GM12878 (cell line): Measurements from ENCODE around the gene TRAFD1. TPM values are rescaled to one million over a fixed set of nuclear protein-coding genes. Genes with fewer than 3 reads are reported as not detected.

ENCODE experiments used
- ATF7 ChIP-seq: fragments of 450-650 bp; IDR thresholded peaks from 2 replicates; pipeline ENCODE4 v1.6.1; 2016; ENCODE audit warnings: low read depth, mild to moderate bottlenecking
- BHLHE40 ChIP-seq, 2 experiments: fragments of 450-650 bp in 1 of 2; IDR thresholded peaks; 2 replicates each; pipeline ENCODE4 v1.6.1; 2011 to 2017; ENCODE audit warnings: low read depth in 2 of 2, borderline replicate concordance in 1 of 2, improper control_type of control experiment in 1 of 2, low read length in 1 of 2, mild to moderate bottlenecking in 1 of 2
- CBX3 ChIP-seq: fragments of 200-600 bp; sonication (generic); IDR thresholded peaks from 2 replicates; pipeline ENCODE4 v1.6.1; 2016; ENCODE audit warnings: low read depth, borderline replicate concordance
- CREB1 ChIP-seq: IDR thresholded peaks from 2 replicates; pipeline ENCODE4 v1.6.1; 2012; ENCODE audit warnings: low read depth, mild to moderate bottlenecking, inconsistent platforms
- ETV6 ChIP-seq, 2 experiments: fragments of 450-650 bp in 1 of 2; IDR thresholded peaks in 1 of 2; conservative IDR thresholded peaks in 1 of 2; 2 replicates each; pipeline ENCODE4 v1.6.1; 2014; ENCODE audit warnings: antibody characterized with exemption in 1 of 2, borderline replicate concordance in 1 of 2, low read depth in 1 of 2, mild to moderate bottlenecking in 1 of 2, moderate library complexity in 1 of 2
- FOXK2 ChIP-seq: fragments of 450-650 bp; IDR thresholded peaks from 2 replicates; pipeline ENCODE4 v1.6.1; 2017; ENCODE audit warnings: mild to moderate bottlenecking, moderate library complexity
- GATAD2B ChIP-seq: fragments of 450-650 bp; conservative IDR thresholded peaks from 2 replicates; pipeline ENCODE4 v1.6.1; 2017; ENCODE audit warnings: low read depth, mild to moderate bottlenecking, moderate library complexity
- JUNB ChIP-seq: IDR thresholded peaks from 2 replicates; pipeline ENCODE4 v1.6.1; 2016; ENCODE audit warnings: antibody characterized with exemption, mild to moderate bottlenecking
- JUND ChIP-seq: IDR thresholded peaks from 2 replicates; pipeline ENCODE4 v1.6.1; 2012; ENCODE audit warnings: low read depth, mild to moderate bottlenecking, low read length, improper control_type of control experiment, moderate library complexity
- KLF5 ChIP-seq: fragments of 450-650 bp; IDR thresholded peaks from 2 replicates; pipeline ENCODE4 v1.6.1; 2014; ENCODE audit warnings: mild to moderate bottlenecking; ENCODE audit not compliant: partially characterized antibody
- MYC ChIP-seq: IDR thresholded peaks from 2 replicates; pipeline ENCODE4 v1.6.1; 2011; ENCODE audit warnings: mild to moderate bottlenecking, low read length, moderate library complexity, inconsistent platforms; ENCODE audit not compliant: insufficient read depth, insufficient replicate concordance, insufficient read length, severe bottlenecking
- POLR2A ChIP-seq: IDR thresholded peaks from 2 replicates; pipeline ENCODE4 v1.6.1; 2011; ENCODE audit warnings: low read depth, mild to moderate bottlenecking, low read length
- POU2F2 ChIP-seq: IDR thresholded peaks from 3 replicates; pipeline ENCODE4 v1.6.1; 2011; ENCODE audit warnings: low read depth, mild to moderate bottlenecking, low read length, borderline replicate concordance
- RAD21 ChIP-seq: IDR thresholded peaks from 2 replicates; pipeline ENCODE4 v1.6.1; 2011; ENCODE audit warnings: mild to moderate bottlenecking, low read depth, low read length, moderate library complexity; ENCODE audit not compliant: insufficient read depth
- RBBP5 ChIP-seq: fragments of 200-600 bp; sonication (generic); conservative IDR thresholded peaks from 2 replicates; pipeline ENCODE4 v1.6.1; 2016
- RELA ChIP-seq: fragments of 450-650 bp; IDR thresholded peaks from 2 replicates; pipeline ENCODE4 v1.8.0; 2014; ENCODE audit warnings: borderline replicate concordance; ENCODE audit not compliant: partially characterized antibody
- SIN3A ChIP-seq: IDR thresholded peaks from 2 replicates; pipeline ENCODE4 v1.6.1; 2012; ENCODE audit warnings: low read depth, low read length, improper control_type of control experiment
- SUZ12 ChIP-seq: fragments of 200-600 bp; sonication (generic); IDR thresholded peaks from one replicate; pipeline ENCODE4 v1.6.1; 2018; ENCODE audit warnings: antibody characterized with exemption, mild to moderate bottlenecking; ENCODE audit not compliant: unreplicated experiment
- TARDBP ChIP-seq: IDR thresholded peaks from 2 replicates; pipeline ENCODE4 v1.6.1; 2016; ENCODE audit warnings: borderline replicate concordance
- TCF12 ChIP-seq: IDR thresholded peaks from 2 replicates; pipeline ENCODE4 v1.6.1; 2011; ENCODE audit warnings: low read depth, mild to moderate bottlenecking, low read length
- ZBED1 ChIP-seq: IDR thresholded peaks from 2 replicates; pipeline ENCODE4 v1.6.1; 2016; ENCODE audit warnings: borderline replicate concordance
- ZNF274 ChIP-seq: IDR thresholded peaks from one replicate; pipeline ENCODE4 v1.8.0; 2011; ENCODE audit not compliant: insufficient read length, insufficient read depth
- polyA plus RNA-seq, 11 experiments: library from polyadenylated mRNA; depleted of rRNA in 4 of 11; unstranded in 6 of 11; stranded (reverse) in 5 of 11; fragments of >200 nt; fragmentation: Nextera tagmentation in 4 of 11; fragmentation: Illumina TruSeq in 1 of 11; extraction: Ambion mirVana in 4 of 11; extraction: Trizol in 1 of 11; gene quantifications; 1 replicate in 1 of 11; 2 replicates in 10 of 11; pipeline versions ENCODE4 v1.2.1 to v1.2.3, GENCODE V29; 2011 to 2016; ENCODE audit warnings: inconsistent platforms in 2 of 11, missing spikeins in 2 of 11, low read depth in 1 of 11
- total RNA-seq, 4 experiments: library from RNA; depleted of rRNA in 3 of 4; stranded (reverse); fragments of >200 nt in 3 of 4; fragmentation: Illumina TruSeq in 1 of 4; extraction: Trizol in 1 of 4; gene quantifications; 2 replicates each; pipeline versions ENCODE4 v1.2.1 to v1.2.3, GENCODE V29; 2013 to 2021
- TF ChIP-seq, protein P1 (sequence below): fragments of 450-650 bp; conservative IDR thresholded peaks from 2 replicates; pipeline ENCODE4 v1.6.1; 2017; ENCODE audit warnings: mild to moderate bottlenecking, moderate library complexity
- TF ChIP-seq, protein P2 (sequence below): IDR thresholded peaks from 2 replicates; pipeline ENCODE4 v1.6.1; 2012; ENCODE audit warnings: low read depth, low read length, improper control_type of control experiment
- TF ChIP-seq, protein P3 (sequence below): fragments of 150-350 bp; IDR thresholded peaks from 2 replicates; pipeline ENCODE4 v1.6.1; 2014; ENCODE audit warnings: mild to moderate bottlenecking, low read depth, low read length
- TF ChIP-seq, protein P4 (sequence below): IDR thresholded peaks from 2 replicates; pipeline ENCODE4 v1.6.1; 2012; ENCODE audit warnings: low read length, inconsistent platforms

TRAFD1 gene
- total and polyA plus RNA-seq, 10 of the 15 experiments (the other 5 are each of a cell fraction or from before 2014, with no cell fraction given), result 37.2 to 55.5 (median 46.2) TPM

DNA sequence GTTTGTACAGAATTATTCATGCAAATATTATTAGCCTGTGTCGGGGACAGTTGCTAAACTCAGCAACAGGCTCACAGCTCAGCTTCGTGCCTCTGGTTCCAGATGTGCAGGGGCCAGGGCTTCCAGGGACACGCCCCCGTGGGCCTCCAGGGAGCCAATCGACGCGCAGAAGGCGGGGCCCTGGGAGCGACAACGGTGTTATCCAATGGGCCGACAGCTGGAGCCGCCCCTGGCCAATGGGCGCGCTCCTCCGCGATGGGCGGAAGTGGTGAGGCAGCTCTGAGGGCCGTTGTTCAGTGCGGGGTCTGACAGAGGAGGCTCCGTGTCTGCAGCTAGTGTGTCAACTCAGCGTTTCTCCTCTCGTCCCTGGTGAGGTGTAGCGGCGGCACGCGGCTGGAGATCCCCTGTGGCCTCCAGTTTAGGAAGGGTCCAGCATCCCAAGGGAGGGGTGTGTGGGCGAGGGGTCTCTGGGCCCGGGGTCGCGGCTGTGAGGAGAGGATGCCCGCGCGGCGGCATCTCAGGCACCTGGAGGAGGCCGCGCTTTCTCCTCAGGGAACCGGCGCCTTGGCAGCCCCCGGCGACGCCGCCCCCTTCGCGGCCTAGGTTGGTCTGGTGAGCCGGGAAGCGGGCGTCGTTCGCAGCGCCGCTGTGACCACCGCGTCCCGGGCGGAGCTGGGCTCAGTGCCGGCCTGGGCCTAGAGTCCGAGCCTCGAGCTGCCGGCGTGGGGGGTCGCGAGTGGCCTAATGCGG lies at the start of gene TRAFD1 (continued):
- TF ChIP-seq, protein P1, sequence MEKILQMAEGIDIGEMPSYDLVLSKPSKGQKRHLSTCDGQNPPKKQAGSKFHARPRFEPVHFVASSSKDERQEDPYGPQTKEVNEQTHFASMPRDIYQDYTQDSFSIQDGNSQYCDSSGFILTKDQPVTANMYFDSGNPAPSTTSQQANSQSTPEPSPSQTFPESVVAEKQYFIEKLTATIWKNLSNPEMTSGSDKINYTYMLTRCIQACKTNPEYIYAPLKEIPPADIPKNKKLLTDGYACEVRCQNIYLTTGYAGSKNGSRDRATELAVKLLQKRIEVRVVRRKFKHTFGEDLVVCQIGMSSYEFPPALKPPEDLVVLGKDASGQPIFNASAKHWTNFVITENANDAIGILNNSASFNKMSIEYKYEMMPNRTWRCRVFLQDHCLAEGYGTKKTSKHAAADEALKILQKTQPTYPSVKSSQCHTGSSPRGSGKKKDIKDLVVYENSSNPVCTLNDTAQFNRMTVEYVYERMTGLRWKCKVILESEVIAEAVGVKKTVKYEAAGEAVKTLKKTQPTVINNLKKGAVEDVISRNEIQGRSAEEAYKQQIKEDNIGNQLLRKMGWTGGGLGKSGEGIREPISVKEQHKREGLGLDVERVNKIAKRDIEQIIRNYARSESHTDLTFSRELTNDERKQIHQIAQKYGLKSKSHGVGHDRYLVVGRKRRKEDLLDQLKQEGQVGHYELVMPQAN, result peak; percentile 86; the same call in 1 of the 2 replicates
- TF ChIP-seq POLR2A (peak; percentile 100), SIN3A (no peak; the same call in 1 of the 2 replicates), JUNB (no peak), FOXK2 (no peak), TCF12 (0 out of 2 replicates have a peak, but pooled peaks have one; percentile 12), ATF7 (no peak), BHLHE40 (IDR thresholded peaks at IDR 0.05; ENCODE audit: borderline replicate concordance in 1 of 2, low read depth in 2 of 2, low read length in 1 of 2) (peak in 1 of 2 experiments; percentile 63; a peak in 1 of 4 replicates), ZBED1 (0 out of 2 replicates have a peak, but pooled peaks have one; percentile 42), MYC (no peak), RELA (peak; percentile 15), ZNF274 (no peak), CREB1 (peak; percentile 42; the same call in 1 of the 2 replicates), POU2F2 (peak; percentile 90; the same call in 2 of the 3 replicates), TARDBP (no peak), RBBP5 (no peak), KLF5 (no peak), JUND (no peak), RAD21 (no peak), ETV6 (conservative IDR thresholded peaks at IDR 0.05 in 1 of 2, IDR thresholded peaks at IDR 0.05 in 1 of 2; ENCODE audit: borderline replicate concordance in 1 of 2, low read depth in 1 of 2) (no peak), SUZ12 (no peak), GATAD2B (peak; percentile 77), CBX3 (no peak)
- TF ChIP-seq, protein P2, sequence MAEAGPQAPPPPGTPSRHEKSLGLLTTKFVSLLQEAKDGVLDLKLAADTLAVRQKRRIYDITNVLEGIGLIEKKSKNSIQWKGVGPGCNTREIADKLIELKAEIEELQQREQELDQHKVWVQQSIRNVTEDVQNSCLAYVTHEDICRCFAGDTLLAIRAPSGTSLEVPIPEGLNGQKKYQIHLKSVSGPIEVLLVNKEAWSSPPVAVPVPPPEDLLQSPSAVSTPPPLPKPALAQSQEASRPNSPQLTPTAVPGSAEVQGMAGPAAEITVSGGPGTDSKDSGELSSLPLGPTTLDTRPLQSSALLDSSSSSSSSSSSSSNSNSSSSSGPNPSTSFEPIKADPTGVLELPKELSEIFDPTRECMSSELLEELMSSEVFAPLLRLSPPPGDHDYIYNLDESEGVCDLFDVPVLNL, result no peak
- TF ChIP-seq, protein P3, sequence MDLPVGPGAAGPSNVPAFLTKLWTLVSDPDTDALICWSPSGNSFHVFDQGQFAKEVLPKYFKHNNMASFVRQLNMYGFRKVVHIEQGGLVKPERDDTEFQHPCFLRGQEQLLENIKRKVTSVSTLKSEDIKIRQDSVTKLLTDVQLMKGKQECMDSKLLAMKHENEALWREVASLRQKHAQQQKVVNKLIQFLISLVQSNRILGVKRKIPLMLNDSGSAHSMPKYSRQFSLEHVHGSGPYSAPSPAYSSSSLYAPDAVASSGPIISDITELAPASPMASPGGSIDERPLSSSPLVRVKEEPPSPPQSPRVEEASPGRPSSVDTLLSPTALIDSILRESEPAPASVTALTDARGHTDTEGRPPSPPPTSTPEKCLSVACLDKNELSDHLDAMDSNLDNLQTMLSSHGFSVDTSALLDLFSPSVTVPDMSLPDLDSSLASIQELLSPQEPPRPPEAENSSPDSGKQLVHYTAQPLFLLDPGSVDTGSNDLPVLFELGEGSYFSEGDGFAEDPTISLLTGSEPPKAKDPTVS, result no peak
- TF ChIP-seq, protein P4, sequence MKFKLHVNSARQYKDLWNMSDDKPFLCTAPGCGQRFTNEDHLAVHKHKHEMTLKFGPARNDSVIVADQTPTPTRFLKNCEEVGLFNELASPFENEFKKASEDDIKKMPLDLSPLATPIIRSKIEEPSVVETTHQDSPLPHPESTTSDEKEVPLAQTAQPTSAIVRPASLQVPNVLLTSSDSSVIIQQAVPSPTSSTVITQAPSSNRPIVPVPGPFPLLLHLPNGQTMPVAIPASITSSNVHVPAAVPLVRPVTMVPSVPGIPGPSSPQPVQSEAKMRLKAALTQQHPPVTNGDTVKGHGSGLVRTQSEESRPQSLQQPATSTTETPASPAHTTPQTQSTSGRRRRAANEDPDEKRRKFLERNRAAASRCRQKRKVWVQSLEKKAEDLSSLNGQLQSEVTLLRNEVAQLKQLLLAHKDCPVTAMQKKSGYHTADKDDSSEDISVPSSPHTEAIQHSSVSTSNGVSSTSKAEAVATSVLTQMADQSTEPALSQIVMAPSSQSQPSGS, result no peak
